PC-9 (cell line): ENCODE data around the gene FABP7. TPM values are rescaled to one million over a fixed set of nuclear protein-coding genes. Genes with fewer than 3 reads are reported as not detected.

ENCODE experiments used
- BruUV-seq: library from RNA; stranded (reverse); fragments of 400-500 nt; replicated peaks from 2 replicates; lab custom pipeline; 2021; lab: Mats Ljungman, UMichigan
- CTCF ChIA-PET: fragments of 300-600 bp; sonication (Branson Sonifier 250); formaldehyde crosslinking; loops from one replicate; lab custom pipeline; 2022; ENCODE audit warnings: antibody characterized with exemption; lab: Charles Lee
- POLR2A ChIA-PET: fragments of 300-600 bp; sonication (Branson Sonifier 250); formaldehyde crosslinking; loops from one replicate; lab custom pipeline; 2022; ENCODE audit warnings: antibody characterized with exemption; ENCODE audit not compliant: unreplicated experiment; lab: Charles Lee
- DNase-seq, 2 experiments: peaks; one replicate each; pipeline versions ENCODE4 v3.0.0 to v3.0.0-alpha.2; 2015 to 2022; ENCODE audit warnings: mixed read lengths in 1 of 2
- H2AFZ ChIP-seq: fragments of 200-600 bp; sonication (generic); 2 replicates; pipeline ENCODE4 v1.8.1; 2017; ENCODE audit warnings: antibody characterized with exemption
- H3F3A ChIP-seq: fragments of 200-600 bp; sonication (generic); 2 replicates; pipeline ENCODE4 v1.8.1; 2017; ENCODE audit warnings: antibody characterized with exemption, mild to moderate bottlenecking, low read depth; ENCODE audit not compliant: insufficient read depth
- H3K27ac ChIP-seq: fragments of 200-600 bp; sonication (generic); 2 replicates; pipeline ENCODE4 v1.6.1; 2016; ENCODE audit warnings: mixed run types
- H3K27me3 ChIP-seq: fragments of 200-600 bp; sonication (generic); 2 replicates; pipeline ENCODE4 v1.6.1; 2016; ENCODE audit warnings: low read depth, mixed run types; ENCODE audit not compliant: insufficient read depth
- H3K36me3 ChIP-seq: fragments of 200-600 bp; sonication (generic); 2 replicates; pipeline ENCODE4 v1.6.1; 2016; ENCODE audit warnings: low read depth, mixed run types
- H3K4me1 ChIP-seq: fragments of 200-600 bp; sonication (generic); replicated peaks from 2 replicates; pipeline ENCODE4 v1.6.1; 2016; ENCODE audit warnings: mixed run types; ENCODE audit not compliant: insufficient read depth
- H3K4me2 ChIP-seq: fragments of 200-600 bp; sonication (generic); 2 replicates; pipeline ENCODE4 v1.6.1; 2017; ENCODE audit warnings: mixed run types
- H3K4me3 ChIP-seq: fragments of 200-600 bp; sonication (generic); 2 replicates; pipeline ENCODE4 v1.6.1; 2016; ENCODE audit warnings: mixed run types
- H3K79me2 ChIP-seq: fragments of 200-600 bp; sonication (generic); 2 replicates; pipeline ENCODE4 v1.6.1; 2017; ENCODE audit warnings: low read depth, mixed run types
- H3K9me2 ChIP-seq: fragments of 200-600 bp; sonication (generic); 2 replicates; pipeline ENCODE4 v1.8.1; 2017; ENCODE audit warnings: mild to moderate bottlenecking; ENCODE audit not compliant: insufficient read depth
- H3K9me3 ChIP-seq: fragments of 200-600 bp; sonication (generic); 2 replicates; pipeline ENCODE4 v1.8.1; 2016; ENCODE audit warnings: low read depth; ENCODE audit not compliant: insufficient read depth
- H4K20me1 ChIP-seq: fragments of 200-600 bp; sonication (generic); 2 replicates; pipeline ENCODE4 v1.8.1; 2017; ENCODE audit not compliant: insufficient read depth
- EZH2 ChIP-seq: fragments of 200-600 bp; sonication (generic); IDR thresholded peaks from 2 replicates; pipeline ENCODE4 v1.8.0; 2017; ENCODE audit warnings: antibody characterized with exemption, low read depth
- intact Hi-C: fragments of 100-400 bp; cut with micrococcal nuclease; formaldehyde crosslinking; loops from one replicate; pipeline ENCODE4 v1.10.0; 2022; ENCODE audit not compliant: unreplicated experiment
- total RNA-seq: library from RNA; stranded (reverse); gene quantifications from 2 replicates; pipeline ENCODE4 v1.2.3, GENCODE V29; 2021
- TF ChIP-seq, protein P1 (sequence below): fragments of 200-600 bp; sonication (generic); conservative IDR thresholded peaks from 2 replicates; pipeline ENCODE4 v1.6.1; 2017; ENCODE audit warnings: mixed run types, antibody characterized with exemption, mild to moderate bottlenecking, moderate library complexity

The FABP7 gene
- total RNA-seq, 1 experiment from 2014 or later = not detected

GRCh38 chr6:122753688-122754056, 25.8 kb upstream of the FABP7 start:
- Histone ChIP-seq H3K36me3 (no peaks in the 10 kb centered on the region), H3K9me3 (no peaks in the 10 kb centered on the region; the same call in 1 of the 2 replicates), H3K9me2 (no peaks in the 10 kb centered on the region), H3K4me1 (no peaks in the 10 kb centered on the region), H3K27ac (no peak overlapping the region), H3K4me2 (no peak overlapping the region), H3F3A (no peaks in the 10 kb centered on the region), H3K4me3 (no peak overlapping the region), H4K20me1 (no peaks in the 10 kb centered on the region), H3K79me2 (no peaks in the 10 kb centered on the region), H3K27me3 (no peaks in the 10 kb centered on the region), H2AFZ (no peak overlapping the region)
- peak in 1 of 2 experiments; percentile 23 for DNase-seq
- TF ChIP-seq, protein P1, sequence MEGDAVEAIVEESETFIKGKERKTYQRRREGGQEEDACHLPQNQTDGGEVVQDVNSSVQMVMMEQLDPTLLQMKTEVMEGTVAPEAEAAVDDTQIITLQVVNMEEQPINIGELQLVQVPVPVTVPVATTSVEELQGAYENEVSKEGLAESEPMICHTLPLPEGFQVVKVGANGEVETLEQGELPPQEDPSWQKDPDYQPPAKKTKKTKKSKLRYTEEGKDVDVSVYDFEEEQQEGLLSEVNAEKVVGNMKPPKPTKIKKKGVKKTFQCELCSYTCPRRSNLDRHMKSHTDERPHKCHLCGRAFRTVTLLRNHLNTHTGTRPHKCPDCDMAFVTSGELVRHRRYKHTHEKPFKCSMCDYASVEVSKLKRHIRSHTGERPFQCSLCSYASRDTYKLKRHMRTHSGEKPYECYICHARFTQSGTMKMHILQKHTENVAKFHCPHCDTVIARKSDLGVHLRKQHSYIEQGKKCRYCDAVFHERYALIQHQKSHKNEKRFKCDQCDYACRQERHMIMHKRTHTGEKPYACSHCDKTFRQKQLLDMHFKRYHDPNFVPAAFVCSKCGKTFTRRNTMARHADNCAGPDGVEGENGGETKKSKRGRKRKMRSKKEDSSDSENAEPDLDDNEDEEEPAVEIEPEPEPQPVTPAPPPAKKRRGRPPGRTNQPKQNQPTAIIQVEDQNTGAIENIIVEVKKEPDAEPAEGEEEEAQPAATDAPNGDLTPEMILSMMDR = no peak
- TF ChIP-seq EZH2 = no peak
- ChIA-PET CTCF (no interaction called here), POLR2A (no interaction called here)
- intact Hi-C loops = no loop called here
- BruUV-seq = no TSS peak

DNA sequence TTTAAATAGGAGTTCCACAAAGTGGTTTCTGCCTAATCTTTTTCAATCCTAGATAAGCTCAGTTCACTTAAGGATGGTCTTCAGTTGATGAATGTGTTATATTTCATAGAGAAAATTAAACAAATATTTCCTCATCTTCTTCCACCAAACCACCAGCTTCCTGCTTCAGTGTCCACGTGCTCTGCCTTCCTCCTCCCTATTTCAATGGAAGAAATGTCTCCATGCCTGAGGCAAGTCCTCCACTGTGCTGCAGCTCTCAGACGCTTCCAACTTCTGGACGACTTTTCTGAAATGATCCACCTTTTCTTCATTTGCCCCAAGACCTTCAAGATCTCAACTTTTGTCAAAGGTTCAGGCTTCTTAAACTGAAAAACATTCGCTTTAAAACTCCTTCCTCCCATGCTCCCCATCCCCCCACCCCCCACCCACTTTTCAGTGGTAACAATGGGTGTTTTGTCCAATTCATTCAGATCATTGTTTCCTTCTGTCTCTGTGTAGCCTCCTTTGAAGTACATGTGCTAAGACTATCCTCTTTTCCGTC, 25.3 kb upstream of the FABP7 start:
- Histone ChIP-seq H4K20me1 (no peaks in the 10 kb centered on the region), H3K27ac (no peak overlapping the region), H3K9me3 (no peaks in the 10 kb centered on the region; the same call in 1 of the 2 replicates), H3F3A (no peaks in the 10 kb centered on the region), H3K79me2 (no peaks in the 10 kb centered on the region), H2AFZ (0 out of 2 replicates have a peak overlapping the region, but pooled peaks have one; percentile 21), H3K36me3 (no peaks in the 10 kb centered on the region), H3K27me3 (no peaks in the 10 kb centered on the region), H3K4me2 (no peak overlapping the region), H3K4me1 (no peaks in the 10 kb centered on the region), H3K9me2 (no peaks in the 10 kb centered on the region), H3K4me3 (no peak overlapping the region)
- peak in 1 of 2 experiments; percentile 11 for DNase-seq
- ChIA-PET POLR2A (no interaction called here), CTCF (no interaction called here)
- BruUV-seq = no TSS peak
- intact Hi-C loops = no loop called here
- no peak for TF ChIP-seq EZH2
- TF ChIP-seq, protein P1 = no peak

DNA sequence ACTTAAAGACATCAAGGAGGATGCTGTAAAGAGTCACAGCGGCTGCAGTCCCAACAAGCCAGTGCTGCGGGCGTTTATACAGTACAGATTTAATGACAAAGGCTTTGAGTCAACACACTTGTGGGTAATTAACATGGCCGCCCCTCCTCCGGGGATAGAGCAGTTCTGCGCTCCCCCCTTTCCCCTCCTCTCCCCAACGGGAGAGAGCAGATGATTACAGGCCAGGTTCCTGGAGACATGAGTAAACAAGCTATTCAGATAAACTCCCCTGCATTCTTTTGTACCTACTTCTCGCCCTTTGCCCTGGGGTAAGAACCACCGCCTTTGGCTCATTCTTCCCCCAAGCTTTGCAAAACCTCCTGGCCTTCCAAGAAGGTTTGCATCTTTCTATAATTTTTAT, 23.6 kb upstream of the FABP7 start:
- no peaks in the 10 kb centered on the region for H3K79me2 ChIP-seq
- no peaks in the 10 kb centered on the region for H3K9me2 ChIP-seq
- H3K27me3 ChIP-seq = no peaks in the 10 kb centered on the region
- H3K27ac ChIP-seq = no peak overlapping the region
- H3K4me1 ChIP-seq = no peaks in the 10 kb centered on the region
- no peak overlapping the region for H3K4me2 ChIP-seq
- no peaks in the 10 kb centered on the region for H4K20me1 ChIP-seq
- intact Hi-C loops = no loop called here
- H3K9me3 ChIP-seq = no peaks in the 10 kb centered on the region; the same call in 1 of the 2 replicates
- no peak overlapping the region for H3K4me3 ChIP-seq
- H2AFZ ChIP-seq = no peak overlapping the region
- ChIA-PET CTCF (no interaction called here), POLR2A (no interaction called here)
- H3F3A ChIP-seq = no peaks in the 10 kb centered on the region
- TF ChIP-seq EZH2 = no peak
- TF ChIP-seq, protein P1 = no peak
- no TSS peak for BruUV-seq
- DNase-seq = peak in 1 of 2 experiments; percentile 32
- no peaks in the 10 kb centered on the region for H3K36me3 ChIP-seq
